ENCODE data around the gene FAF2. TPM values are rescaled to one million over a fixed set of nuclear protein-coding genes. Genes with fewer than 3 reads are reported as not detected.

The FAF2 gene
- total RNA-seq, 1 experiment from 2014 or later = 44.4 TPM

DNA sequence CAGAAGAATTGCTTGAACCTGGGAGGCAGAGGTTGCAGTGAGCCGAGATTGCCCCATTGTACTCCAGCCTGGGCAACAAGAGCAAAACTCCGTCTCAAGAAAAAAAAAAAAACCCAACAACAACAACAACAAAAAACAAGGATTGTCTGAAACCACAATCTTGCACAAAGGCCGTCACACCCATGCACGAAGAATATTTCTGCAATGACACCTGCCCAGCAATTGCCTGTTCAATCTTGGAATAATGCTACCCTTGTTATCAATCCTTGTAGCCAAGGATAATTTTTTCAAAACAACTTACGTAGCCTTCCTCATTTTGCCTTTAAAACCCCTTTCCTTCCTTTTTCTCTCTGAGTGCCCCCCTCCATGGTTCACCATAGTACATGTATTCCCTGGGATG lies 28.1 kb upstream of the FAF2 start:
- Histone ChIP-seq H2BK12ac (ENCODE audit: insufficient read length, low read depth, low read length) (no peak overlapping the region), H4K8ac (replicated peaks; ENCODE audit: insufficient read length, low read depth, low read length) (no peak overlapping the region), H3K4ac (ENCODE audit: low read depth, low read length) (no peak overlapping the region), H2BK120ac (ENCODE audit: low read depth, low read length, poor library complexity, severe bottlenecking) (no peak overlapping the region), H3K9me3 (ENCODE audit: control insufficient read depth, low read depth, low read length) (no peaks in the 10 kb centered on the region), H3K56ac (ENCODE audit: insufficient read length, low read depth, low read length) (no peak overlapping the region), H3K4me2 (ENCODE audit: insufficient read depth, insufficient read length, low read length) (no peak overlapping the region), H4K5ac (ENCODE audit: insufficient read length, low read depth, low read length) (no peak overlapping the region), H3K23me2 (ENCODE audit: insufficient read length, low read depth, low read length, poor library complexity, severe bottlenecking) (peaks cover 5% of the 10 kb centered on the region), H4K20me1 (ENCODE audit: control insufficient read depth, insufficient read depth, insufficient read length) (no peaks in the 10 kb centered on the region), H3K27me3 (ENCODE audit: insufficient read depth, low read length) (no peaks in the 10 kb centered on the region; the same call in 1 of the 2 replicates), H2AFZ (ENCODE audit: low read length) (no peak overlapping the region), H3K9ac (ENCODE audit: extremely low read depth, insufficient read length, low read length) (no peak overlapping the region), H2BK20ac (ENCODE audit: low read depth, low read length, poor library complexity, severe bottlenecking) (no peak overlapping the region), H4K91ac (ENCODE audit: insufficient read length, low read depth, low read length) (no peak overlapping the region), H3K79me1 (ENCODE audit: insufficient read depth, low read depth, low read length, poor library complexity, severe bottlenecking) (no peaks in the 10 kb centered on the region), H3K27ac (ENCODE audit: insufficient read length, low read depth, low read length) (no peak overlapping the region), H2BK5ac (ENCODE audit: insufficient read length, low read length) (no peak overlapping the region), H3K79me2 (ENCODE audit: insufficient read depth, low read length) (no peaks in the 10 kb centered on the region), H3K18ac (ENCODE audit: insufficient read length, low read depth, low read length) (no peak overlapping the region), H3K4me1 (ENCODE audit: insufficient read depth, low read length) (no peaks in the 10 kb centered on the region), H3K14ac (ENCODE audit: insufficient read depth, low read length) (no peak overlapping the region), H3K23ac (ENCODE audit: insufficient read length, low read depth, low read length) (no peak overlapping the region), H3T11ph (ENCODE audit: low read length) (no peak overlapping the region), H2BK15ac (ENCODE audit: low read depth, low read length) (no peak overlapping the region), H2AK5ac (ENCODE audit: insufficient read length, low read length) (no peak overlapping the region)
- H3K9me3 Mint-ChIP-seq = peaks cover 38 to 48% of the 10 kb centered on the region in 2 experiments
- no peak for DNase-seq
- H3K4me1 Mint-ChIP-seq = peaks cover 6 to 9% of the 10 kb centered on the region in 2 experiments; a peak in 3 of 4 replicates
- H3K27me3 Mint-ChIP-seq (ENCODE audit: low read depth) = peaks cover 26% of the 10 kb centered on the region
- H3K27ac Mint-ChIP-seq = no peak overlapping the region
- H3K4me3 Mint-ChIP-seq = no peak overlapping the region
- no CpG with 5 or more reads among the region's 5 CpGs for WGBS (ENCODE audit: extremely low coverage, insufficient read length, low lambda C conversion rate)
- TF ChIP-seq, protein P1, sequence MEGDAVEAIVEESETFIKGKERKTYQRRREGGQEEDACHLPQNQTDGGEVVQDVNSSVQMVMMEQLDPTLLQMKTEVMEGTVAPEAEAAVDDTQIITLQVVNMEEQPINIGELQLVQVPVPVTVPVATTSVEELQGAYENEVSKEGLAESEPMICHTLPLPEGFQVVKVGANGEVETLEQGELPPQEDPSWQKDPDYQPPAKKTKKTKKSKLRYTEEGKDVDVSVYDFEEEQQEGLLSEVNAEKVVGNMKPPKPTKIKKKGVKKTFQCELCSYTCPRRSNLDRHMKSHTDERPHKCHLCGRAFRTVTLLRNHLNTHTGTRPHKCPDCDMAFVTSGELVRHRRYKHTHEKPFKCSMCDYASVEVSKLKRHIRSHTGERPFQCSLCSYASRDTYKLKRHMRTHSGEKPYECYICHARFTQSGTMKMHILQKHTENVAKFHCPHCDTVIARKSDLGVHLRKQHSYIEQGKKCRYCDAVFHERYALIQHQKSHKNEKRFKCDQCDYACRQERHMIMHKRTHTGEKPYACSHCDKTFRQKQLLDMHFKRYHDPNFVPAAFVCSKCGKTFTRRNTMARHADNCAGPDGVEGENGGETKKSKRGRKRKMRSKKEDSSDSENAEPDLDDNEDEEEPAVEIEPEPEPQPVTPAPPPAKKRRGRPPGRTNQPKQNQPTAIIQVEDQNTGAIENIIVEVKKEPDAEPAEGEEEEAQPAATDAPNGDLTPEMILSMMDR (conservative IDR thresholded peaks at IDR 0.05) = no peak
- peaks cover 0 to 28% (median 17%) of the 10 kb centered on the region in 3 experiments; a peak in 6 of 7 replicates for H3K36me3 Mint-ChIP-seq (ENCODE audit: insufficient read depth in 1 of 3, low read depth in 3 of 3)

Data from H9 (cell line).